ENCODE results near the gene PNMT. TPM values are rescaled to one million over a fixed set of nuclear protein-coding genes. Genes with fewer than 3 reads are reported as not detected.

The PNMT gene
- total and polyA plus RNA-seq, 2 of the 4 experiments (the other 2 are of a cell fraction), result not detected

GRCh38 chr17:39711851-39712250 lies 43.6 kb downstream of the PNMT start:
- 100% methylated on average over 1 of the region's 10 CpGs; no CpG with 5 or more reads in 1 of the 2 experiments for WGBS, 2 experiments (ENCODE audit: extremely low coverage in 2 of 2, insufficient read length in 1 of 2)
- Histone ChIP-seq H2AFZ (replicated peaks; ENCODE audit: low read length, poor library complexity) (no peak overlapping the region), H4K8ac (ENCODE audit: low read depth in 2 of 2, low read length in 2 of 2) (no peak overlapping the region), H3K9me1 (ENCODE audit: insufficient read depth, low read length) (no peaks in the 10 kb centered on the region), H3K27ac (ENCODE audit: insufficient read depth, low read length) (no peak overlapping the region), H3K23ac (ENCODE audit: low read depth, low read length) (no peak overlapping the region), H2BK15ac (ENCODE audit: low read depth, low read length) (no peak overlapping the region), H3K4me3 (ENCODE audit: insufficient read depth, low read depth, low read length) (no peak overlapping the region), H3K4me2 (ENCODE audit: low read depth, low read length) (no peak overlapping the region), H2BK20ac (ENCODE audit: low read depth, low read length) (no peak overlapping the region), H3K79me1 (ENCODE audit: low read depth in 1 of 2, low read length in 2 of 2) (peaks cover 0 to 10% of the 10 kb centered on the region in 2 experiments; a peak in 2 of 4 replicates), H2BK120ac (ENCODE audit: low read depth, low read length) (no peak overlapping the region), H3K14ac (replicated peaks; ENCODE audit: low read depth, low read length) (no peak overlapping the region), H3K56ac (ENCODE audit: extremely low read depth, insufficient read depth, low read length) (no peak overlapping the region), H4K20me1 (ENCODE audit: insufficient read depth, low read length) (peaks cover 1% of the 10 kb centered on the region; the same call in 1 of the 2 replicates), H3K4me1 (ENCODE audit: control insufficient read depth, insufficient read depth, low read length) (no peaks in the 10 kb centered on the region), H2AK9ac (replicated peaks; ENCODE audit: low read depth, low read length, poor library complexity) (no peak overlapping the region), H4K5ac (ENCODE audit: low read depth, low read length) (no peak overlapping the region), H2BK5ac (ENCODE audit: low read depth, low read length, poor library complexity, severe bottlenecking) (no peak overlapping the region), H3K36me3 (ENCODE audit: control insufficient read depth, insufficient read depth, low read length) (peaks cover 67% of the 10 kb centered on the region), H3K9ac (ENCODE audit: low read depth, low read length) (no peak overlapping the region), H3K27me3 (ENCODE audit: control insufficient read depth, insufficient read depth, low read length) (no peaks in the 10 kb centered on the region), H4K91ac (ENCODE audit: insufficient read depth, low read depth, low read length) (no peak overlapping the region), H3K4ac (ENCODE audit: low read depth, low read length) (no peak overlapping the region), H3K18ac (ENCODE audit: low read depth, low read length) (no peak overlapping the region), H3K9me3 (ENCODE audit: control insufficient read depth, insufficient read depth, low read length) (no peaks in the 10 kb centered on the region), H2AK5ac (ENCODE audit: low read depth, low read length) (no peak overlapping the region)
- in situ Hi-C loops (cut with MboI; ENCODE audit: low sequenced_read_pairs) (no loop called here), intact Hi-C loops (cut with micrococcal nuclease) (no loop called here), dilution Hi-C loops (cut with HindIII; ENCODE audit: low sequenced_read_pairs, unreplicated experiment) (no loop called here)
- no TSS peak for BruUV-seq (replicated peaks)
- no peak for DNase-seq
- TF ChIP-seq FOS (IDR thresholded peaks at IDR 0.05; ENCODE audit: low read depth, low read length) (no peak), USF2 (IDR thresholded peaks at IDR 0.05; ENCODE audit: low read depth, low read length) (no peak), BHLHE40 (IDR thresholded peaks at IDR 0.05; ENCODE audit: low read depth, low read length) (no peak), NFE2L2 (IDR thresholded peaks at IDR 0.05; ENCODE audit: low read depth, low read length) (no peak), MXI1 (IDR thresholded peaks at IDR 0.05; ENCODE audit: borderline replicate concordance, low read depth, low read length) (no peak), CEBPB (IDR thresholded peaks at IDR 0.05; ENCODE audit: low read depth, low read length) (no peak), CTCF (conservative IDR thresholded peaks at IDR 0.05; ENCODE audit: low read depth, low read length) (no peak), MAFK (IDR thresholded peaks at IDR 0.05; ENCODE audit: low read depth, low read length) (no peak), RAD21 (IDR thresholded peaks at IDR 0.05; ENCODE audit: low read length) (no peak), RFX5 (IDR thresholded peaks at IDR 0.05; ENCODE audit: low read depth, low read length) (no peak), ELK1 (IDR thresholded peaks at IDR 0.05; ENCODE audit: borderline replicate concordance, low read depth, low read length) (no peak), RCOR1 (IDR thresholded peaks at IDR 0.05; ENCODE audit: insufficient replicate concordance, low read length) (no peak), POLR2A (IDR thresholded peaks at IDR 0.05; ENCODE audit: low read depth, low read length) (no peak), MAZ (IDR thresholded peaks at IDR 0.05; ENCODE audit: borderline replicate concordance, low read depth, low read length) (no peak), CHD1 (IDR thresholded peaks at IDR 0.05; ENCODE audit: low read depth, low read length) (no peak), SMC3 (IDR thresholded peaks at IDR 0.05; ENCODE audit: low read depth, low read length) (no peak)
- no peak for ATAC-seq (ENCODE audit: low read depth)
- POLR2A ChIA-PET (ENCODE audit: unreplicated experiment), result no interaction called here
- CTCF ChIA-PET, result no interaction called here

Measured in IMR-90 (cell line).